Measurements from ENCODE around the gene PRKAA1.

GRCh38 chr5:40823459-40823858, 25.3 kb upstream of the PRKAA1 start:
- TF ChIP-seq CTCF (IDR thresholded peaks at IDR 0.05) (no peak), POLR2A (IDR thresholded peaks at IDR 0.05) (no peak)

All from Peyer's patch (tissue), 4 donors.